Measurements from ENCODE around the gene AK9.

The AK9 gene

DNA sequence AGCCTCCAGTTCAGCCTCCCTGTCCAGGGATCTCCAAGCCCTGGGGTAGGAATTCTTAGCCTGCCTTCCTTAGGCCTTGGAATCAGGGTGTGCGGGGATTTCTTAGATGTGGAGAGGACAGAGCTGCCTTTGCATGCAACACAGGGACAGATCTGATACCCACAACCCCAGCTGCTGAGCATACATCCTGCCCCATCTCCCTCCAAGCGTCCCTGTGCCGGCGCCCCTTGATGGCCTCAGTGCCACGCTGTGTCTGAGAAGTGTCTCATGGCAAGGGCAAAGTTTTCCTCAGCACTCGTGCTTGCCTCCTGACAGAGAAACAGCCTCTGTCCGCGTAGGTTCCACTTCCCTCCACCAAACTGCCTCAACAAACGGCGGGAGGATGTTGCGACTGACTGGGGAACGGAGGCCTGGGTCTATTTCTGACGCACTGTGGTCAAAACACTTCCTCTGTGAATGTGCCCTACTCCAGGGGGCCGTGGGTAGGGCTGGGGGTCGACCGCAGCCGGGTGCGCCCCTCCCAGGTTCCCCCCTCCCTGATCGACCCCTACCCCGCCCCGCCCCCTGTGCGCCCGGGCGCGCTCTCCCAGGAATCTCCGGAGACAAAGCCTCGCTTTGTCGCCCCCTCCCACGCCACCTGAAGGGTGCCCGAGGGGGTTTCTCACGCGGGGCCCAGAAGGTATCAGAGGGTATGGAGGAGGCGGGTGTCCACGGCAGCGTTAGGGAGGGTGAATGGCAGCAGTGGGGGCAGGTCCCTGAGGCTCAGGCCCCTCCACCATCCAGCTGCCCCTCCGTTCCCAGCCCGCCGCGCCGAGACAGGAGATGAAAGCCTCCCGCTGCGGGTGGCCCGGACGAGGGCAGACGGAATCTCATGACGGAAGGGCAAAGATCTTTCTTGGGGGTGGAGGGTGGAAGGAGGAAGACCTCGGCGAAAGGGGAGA, 236.2 kb downstream of the AK9 start:
- DNase-seq: no peak

DNA sequence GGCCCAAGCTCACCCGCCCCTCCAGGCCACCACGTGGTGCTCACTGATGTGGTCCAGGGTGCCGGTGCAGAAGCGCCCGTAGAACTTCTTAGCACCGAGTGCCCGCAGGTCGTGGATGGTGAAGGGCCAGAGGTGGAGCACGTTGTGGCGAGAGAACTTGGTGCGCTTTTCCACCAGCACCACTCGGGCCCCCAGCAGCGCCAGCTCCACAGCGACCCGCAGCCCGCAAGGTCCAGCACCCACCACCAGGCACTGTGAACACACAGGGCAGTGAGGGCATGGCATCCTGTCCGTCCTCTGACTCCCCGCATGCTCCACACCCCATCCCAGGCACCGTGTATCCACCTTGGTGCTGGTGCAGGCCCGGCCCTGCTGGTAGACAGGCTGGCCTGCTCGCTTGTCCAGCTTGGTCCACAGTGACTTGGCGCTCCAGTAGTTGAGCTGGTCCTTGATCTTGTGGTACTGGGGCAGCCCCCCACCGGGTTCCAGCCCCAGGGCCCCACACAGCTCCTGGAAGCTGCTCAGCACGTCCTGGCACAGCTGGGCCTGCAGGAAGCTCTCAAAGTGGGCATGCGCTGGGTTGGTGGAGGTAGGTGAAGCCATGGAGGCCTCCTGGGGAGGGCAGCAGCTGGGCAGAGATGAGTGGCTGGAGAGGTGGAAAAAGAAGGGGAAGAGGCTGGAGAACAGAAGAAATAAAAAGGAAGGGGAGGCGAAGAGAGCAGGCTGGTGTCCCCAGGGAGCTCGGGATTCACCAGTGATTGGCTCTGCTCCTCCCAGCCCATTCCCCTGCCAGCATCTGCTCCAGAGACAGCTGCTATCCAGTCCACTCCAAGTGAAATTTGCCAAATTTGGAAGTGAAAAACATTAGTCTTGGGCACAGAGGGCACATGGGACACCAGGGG, 237.2 kb downstream of the AK9 start:
- DNase-seq: peak; percentile 43

DNA sequence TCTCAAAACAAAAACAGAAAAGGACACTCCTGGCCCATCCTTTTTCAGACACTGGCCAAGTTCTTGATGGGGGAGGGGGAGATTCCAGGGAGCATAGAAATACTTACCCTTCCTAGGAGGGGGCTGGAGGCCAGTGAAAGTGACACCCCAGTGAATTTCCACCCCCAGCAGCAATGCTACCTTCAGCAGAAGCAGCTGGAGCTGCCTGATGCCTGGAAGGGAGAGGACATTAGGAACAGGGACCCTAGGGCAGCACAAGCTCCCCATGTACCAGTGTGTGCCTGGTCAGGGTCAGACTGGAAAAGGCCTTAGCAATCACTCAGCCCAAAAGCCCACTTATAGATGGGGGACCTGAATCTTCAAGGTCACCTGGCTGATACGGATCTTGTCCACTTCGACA, 237.8 kb downstream of the AK9 start:
- no peak for DNase-seq

DNA sequence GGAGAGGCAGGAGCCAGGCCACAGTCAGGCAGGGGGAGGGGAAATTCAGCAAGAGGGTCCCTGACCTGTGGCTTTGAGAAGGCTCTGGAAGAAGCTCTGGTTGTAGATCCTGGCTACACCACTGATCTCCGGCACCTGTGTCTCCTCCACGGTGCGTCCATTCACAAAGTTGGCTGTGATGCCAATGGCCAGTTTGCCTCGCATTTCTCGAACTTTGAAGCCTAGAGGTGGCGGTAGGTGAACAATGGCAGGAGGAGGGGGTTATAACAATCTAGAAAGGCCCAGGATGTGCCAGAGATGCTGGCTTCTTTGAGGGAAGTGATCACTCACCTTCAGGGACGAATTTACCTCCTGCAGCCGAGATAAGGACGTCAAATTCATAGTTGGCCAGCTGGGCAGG, 238.8 kb downstream of the AK9 start:
- DNase-seq: no peak

DNA sequence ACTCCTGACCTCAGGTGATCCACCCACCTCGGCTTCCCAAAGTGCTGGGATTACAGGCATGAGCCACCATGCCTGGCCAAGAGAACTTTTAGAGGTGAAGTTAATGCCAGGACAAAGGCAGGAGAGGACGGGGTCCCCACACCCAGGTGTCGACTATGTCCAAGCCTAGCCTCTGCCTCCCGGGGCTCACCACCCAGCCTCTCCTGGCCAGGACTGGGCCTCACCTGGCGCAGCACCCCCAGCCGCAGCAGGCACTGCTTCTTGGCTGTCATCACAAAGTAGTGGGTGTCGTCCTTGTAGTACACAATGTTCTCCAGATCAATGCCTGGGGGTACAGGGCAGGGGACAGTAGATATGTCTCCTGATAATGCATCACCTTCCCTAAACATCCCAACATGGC, 239.6 kb downstream of the AK9 start:
- no peak for DNase-seq

DNA sequence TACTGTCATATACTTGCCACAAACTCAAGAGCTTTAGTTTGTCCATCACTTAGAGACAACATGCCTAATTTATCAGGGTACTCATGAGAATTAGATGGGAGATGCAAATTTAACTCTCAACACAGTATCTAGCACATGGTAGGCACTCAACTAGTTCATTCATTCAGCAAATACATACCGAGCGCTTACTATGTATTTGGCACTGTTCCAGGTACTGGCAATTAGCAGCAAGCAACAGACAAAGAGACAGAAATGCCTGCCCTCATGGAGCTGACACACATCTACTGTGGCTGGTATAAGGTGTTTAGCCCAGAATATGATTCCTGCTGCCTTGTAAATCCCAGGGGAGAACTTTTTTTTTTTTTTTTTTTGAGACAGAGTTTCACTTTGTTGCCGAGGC, 240.2 kb downstream of the AK9 start:
- DNase-seq: no peak

DNA sequence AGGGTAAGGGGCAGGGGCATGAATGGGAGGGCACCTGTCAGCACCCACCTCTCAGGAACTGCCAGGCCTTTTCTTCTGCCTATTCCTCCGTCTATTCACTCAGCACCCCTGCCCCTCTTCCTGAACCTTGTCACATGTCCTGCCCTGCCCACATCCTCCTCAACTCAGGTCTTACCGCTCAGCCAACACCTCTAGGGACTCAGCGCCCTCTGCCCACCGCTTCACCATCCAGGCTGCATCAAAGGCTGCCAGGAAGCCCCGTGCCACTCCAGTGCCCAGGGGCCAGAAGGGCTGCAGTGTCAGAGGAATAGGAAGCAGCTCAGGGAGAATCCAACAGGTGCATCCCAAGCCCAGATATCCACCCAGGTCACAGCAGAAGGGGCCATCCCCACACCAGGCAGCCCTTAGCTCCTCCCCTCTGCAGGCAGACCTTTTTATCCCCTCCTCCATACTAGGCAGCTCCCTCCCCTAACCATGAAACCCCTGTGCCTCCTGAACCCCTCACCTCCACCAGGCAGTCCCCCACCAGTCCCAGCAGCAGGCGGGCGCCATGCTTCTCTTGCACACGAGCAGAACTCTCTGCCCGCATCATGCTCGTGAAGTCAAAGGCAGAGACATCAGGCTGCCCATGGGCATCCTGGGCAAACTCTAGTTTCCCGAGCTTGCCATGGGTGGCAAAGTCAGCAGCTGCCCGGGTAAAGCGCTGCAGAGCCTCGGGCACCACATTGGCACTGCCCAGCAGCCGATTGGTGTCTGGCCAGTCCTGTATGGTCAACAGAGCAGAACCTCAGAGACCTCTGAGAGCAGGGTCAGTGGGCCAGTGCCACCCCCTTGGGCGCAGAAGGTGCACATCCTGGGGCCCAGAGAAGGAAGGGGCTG, 241.0 kb downstream of the AK9 start:
- DNase-seq: no peak

DNA sequence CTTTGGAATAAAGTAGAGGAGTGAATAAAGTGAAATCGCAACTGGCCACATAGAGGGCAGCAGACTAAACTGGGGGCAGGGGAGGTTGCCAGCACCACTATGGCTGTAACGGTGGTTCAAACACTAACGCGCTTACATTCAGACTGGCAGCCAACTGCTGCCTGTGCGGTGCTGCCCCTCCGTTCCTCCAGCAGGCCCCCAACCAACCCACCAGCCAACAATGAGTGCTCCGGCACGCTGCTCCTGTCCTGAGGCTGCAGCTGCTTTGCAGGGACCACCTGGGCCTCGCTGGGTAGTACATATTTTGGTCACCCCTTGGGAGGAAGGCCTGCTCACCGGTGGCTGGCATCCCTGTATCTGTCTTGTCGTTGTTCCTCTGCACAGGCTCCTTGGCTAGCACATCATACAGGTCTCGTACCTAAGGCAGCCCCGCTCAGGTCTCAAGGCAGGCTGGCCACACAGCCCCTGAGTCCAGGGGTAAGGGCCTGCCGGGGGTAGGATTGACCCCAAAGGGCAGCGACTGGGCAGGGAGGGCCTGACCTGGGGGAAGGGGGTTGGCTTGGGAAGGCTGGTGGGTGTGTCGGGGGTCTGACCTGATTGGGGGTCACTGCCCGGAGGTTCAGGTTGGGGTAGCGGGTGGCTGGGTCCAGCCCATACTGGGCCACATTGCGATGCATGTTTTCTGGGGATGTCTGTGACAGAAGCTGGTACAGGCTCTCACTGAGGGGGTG, 241.8 kb downstream of the AK9 start:
- no peak for DNase-seq

DNA sequence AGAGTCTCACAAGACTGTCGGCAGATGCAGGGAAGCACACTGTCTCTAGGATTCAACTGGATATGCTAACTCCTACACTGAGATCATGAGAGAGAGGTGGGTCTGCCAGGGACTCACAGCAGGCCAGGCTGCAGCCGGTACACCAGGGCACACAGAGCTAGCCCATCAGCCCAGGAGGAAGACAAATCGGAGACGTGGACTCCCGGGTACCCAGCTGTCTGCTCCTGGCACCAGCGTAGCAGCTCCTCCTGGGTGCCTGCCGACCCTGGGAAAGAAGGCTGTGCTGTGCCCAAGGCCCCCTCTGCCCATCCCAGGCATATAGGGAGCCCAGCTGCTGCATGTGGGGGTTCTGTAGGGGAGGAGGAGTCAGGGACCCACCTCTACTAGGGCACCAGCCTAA, 242.4 kb downstream of the AK9 start:
- DNase-seq: no peak

DNA sequence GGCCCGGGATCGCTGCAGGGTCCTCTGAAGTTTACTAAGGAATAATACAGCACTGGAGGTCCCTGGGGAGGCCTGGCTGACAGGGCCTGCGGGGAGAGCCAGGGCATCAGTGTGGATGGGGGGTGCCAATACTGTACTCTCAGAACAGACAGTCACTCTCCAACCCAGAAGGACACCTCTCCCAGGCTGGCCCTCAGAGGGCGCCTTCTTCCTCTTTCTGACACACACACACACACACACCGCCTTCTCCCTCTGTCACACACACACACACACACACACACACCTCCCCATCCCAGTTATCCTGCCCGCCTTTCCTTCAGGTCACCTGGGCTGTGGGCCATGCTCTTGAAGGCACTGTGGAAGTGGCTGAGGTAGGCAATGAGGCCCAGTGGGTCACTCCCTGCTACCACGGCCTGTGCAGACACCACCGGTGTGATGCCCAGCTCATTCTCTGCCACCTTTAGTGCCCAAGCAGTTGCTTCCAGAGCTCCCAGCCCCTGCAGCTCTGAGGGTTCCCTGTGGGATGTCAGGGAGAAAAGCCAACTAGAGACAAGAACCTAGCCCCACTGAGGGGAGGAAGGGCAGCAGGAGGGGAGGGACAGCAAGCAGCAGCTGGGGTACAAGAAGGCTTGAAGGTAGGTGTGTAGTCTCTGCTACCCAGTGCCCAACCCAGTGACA, 243.0 kb downstream of the AK9 start:
- DNase-seq: no peak

DNA sequence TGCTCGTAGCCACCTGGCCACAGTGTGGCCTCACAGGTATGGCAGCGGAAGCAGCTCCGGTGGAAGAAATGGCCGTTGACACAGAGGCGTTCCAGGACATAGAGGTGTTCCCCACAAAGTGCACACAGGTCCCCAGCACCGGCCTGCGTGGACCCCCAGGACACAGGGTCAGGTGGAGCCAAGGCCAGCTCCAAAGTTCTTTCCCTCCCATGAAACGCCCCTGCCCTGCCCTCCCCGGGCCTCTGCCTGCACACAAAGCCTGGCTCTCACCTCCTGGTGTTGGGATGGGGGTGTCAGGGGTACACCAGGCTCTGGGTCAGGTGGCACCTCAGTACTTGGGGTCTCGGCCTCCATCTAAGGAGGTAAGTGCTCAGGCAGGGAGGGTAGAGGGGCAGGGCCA, 243.9 kb downstream of the AK9 start:
- DNase-seq: no peak

DNA sequence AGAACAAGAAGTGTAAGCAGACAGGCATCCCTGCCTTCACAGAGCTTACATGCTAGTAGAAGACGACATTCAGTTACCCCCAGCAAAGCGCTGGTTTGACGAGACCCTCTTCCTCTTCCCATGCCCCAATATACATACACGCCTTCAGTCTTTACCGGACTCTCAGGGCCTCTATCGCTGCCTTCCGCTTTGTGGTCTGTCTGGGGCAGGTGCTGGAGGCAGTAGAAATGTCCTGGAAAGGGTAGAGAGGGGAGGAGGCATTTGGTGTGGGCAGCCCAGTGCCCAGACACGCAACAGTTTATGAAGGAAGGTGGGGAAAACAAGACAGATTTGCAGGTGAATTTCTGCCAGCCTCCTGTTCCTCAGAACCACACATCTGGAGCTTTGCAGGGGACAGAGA, 244.5 kb downstream of the AK9 start:
- DNase-seq: no peak

DNA sequence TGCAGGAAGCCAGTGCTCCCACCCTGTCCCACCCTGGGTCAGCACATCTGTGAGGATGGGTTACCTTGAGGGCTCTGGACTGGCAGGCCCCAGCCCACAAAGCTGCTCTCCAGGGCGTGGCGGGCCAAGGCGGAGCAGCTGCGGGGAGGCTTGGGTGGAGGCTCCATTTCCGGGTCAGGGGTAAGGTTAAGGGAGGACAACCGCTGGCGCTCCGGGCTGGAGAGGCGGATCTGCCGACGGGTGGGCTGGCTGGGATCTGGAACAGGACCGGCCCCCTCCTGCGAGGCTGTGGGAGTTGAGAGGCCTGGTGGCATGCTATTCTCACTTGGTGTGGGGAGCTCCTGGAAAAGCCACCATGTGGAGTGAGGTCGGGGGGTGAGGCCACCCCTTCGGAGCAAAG, 244.9 kb downstream of the AK9 start:
- no peak for DNase-seq

DNA sequence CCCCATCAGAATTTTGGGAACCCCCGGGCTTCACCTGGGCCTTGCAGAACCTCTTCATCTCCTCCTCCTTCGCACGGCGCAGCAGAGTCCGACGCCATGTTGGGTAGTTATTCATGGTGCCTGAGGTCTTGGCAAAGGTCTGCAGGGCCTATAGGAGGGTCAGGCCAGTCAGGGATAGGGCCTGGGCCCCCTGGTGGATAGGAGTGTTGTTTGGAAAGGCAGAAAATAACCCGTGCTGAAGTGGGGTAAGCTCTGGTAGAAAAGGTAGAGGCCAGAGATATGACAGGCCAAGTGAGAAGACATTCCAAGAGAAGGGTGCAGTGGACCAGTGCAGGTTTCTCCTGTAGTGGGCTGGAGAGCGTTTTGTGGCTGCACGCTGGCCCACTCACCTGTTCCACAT, 245.6 kb downstream of the AK9 start:
- DNase-seq: no peak

DNA sequence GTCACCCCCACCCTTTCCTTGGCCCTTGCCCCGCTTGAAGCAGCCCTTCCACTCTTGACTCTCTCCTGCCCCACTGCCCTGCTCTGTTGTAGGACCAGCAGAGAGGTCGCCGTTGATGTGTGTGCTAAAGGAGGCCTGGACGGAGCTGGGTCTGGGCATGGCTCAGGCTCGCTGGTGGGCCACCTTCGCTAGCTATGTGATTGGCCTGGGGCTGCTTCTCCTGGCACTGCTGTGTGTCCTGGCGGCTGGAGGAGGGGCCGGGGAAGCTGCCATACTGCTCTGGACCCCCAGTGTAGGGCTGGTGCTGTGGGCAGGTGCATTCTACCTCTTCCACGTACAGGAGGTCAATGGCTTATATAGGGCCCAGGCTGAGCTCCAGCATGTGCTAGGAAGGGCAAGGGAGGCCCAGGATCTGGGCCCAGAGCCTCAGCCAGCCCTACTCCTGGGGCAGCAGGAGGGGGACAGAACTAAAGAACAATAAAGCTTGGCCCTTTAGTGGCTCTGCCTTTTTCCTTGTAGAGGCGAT, 247.5 kb downstream of the AK9 start:
- no peak for DNase-seq

Data from DMS153 (cell line).